Activated naive CD8-positive, alpha-beta T cell treated with anti-CD3 and anti-CD28 coated beads, Interleukin-2, amount 10 ng/mL, durations not matched to agents 7 days and 5 days (primary cell): ENCODE data around the gene OBI1. TPM values are rescaled to one million over a fixed set of nuclear protein-coding genes. Genes with fewer than 3 reads are reported as not detected.

Experiments used
- ATAC-seq: fragments of 150-1000 bp; cut with Tn5 transposase; one replicate; pipeline ENCODE4 v1.10.0; 2021; ENCODE audit warnings: low read depth, moderate library complexity
- POLR2A ChIA-PET: fragments of 350-600 bp; sonication (Branson Sonifier 250); formaldehyde crosslinking; loops from one replicate; lab custom pipeline; 2021; ENCODE audit warnings: antibody characterized with exemption; lab: Charles Lee
- DNase-seq: peaks from one replicate; pipeline ENCODE4 v3.0.0; 2021
- H3K27ac Mint-ChIP-seq: one replicate; pipeline ENCODE4 v1.8.0; 2022; ENCODE audit warnings: mild to moderate bottlenecking, mixed read lengths
- H3K27me3 Mint-ChIP-seq: one replicate; pipeline ENCODE4 v1.8.0; 2022; ENCODE audit warnings: mild to moderate bottlenecking, moderate library complexity, mixed read lengths
- H3K36me3 Mint-ChIP-seq: one replicate; pipeline ENCODE4 v1.8.0; 2021; ENCODE audit warnings: mild to moderate bottlenecking, mixed read lengths
- H3K4me1 Mint-ChIP-seq: one replicate; pipeline ENCODE4 v1.8.0; 2021; ENCODE audit warnings: mixed read lengths
- H3K4me3 Mint-ChIP-seq: one replicate; pipeline ENCODE4 v1.8.0; 2022; ENCODE audit warnings: mild to moderate bottlenecking, moderate library complexity, mixed read lengths
- H3K9me3 Mint-ChIP-seq: one replicate; pipeline ENCODE4 v1.8.0; 2021; ENCODE audit warnings: mixed read lengths
- total RNA-seq, 2 experiments: library from RNA; stranded (reverse); gene quantifications; one replicate each; pipeline ENCODE4 v1.2.3, GENCODE V29; 2021

Gene OBI1
- total RNA-seq, 2 experiments from 2014 or later: 17.5 to 17.8 TPM

GRCh38 chr13:78604782-78605611, 54.0 kb downstream of the OBI1 start:
- no peak for ATAC-seq
- POLR2A ChIA-PET: no interaction called here
- no peak for DNase-seq
- Mint-ChIP-seq H3K4me1 (peaks cover 28% of the 10 kb centered on the region), H3K36me3 (peaks cover 2% of the 10 kb centered on the region), H3K27me3 (peaks cover 87% of the 10 kb centered on the region), H3K4me3 (no peak overlapping the region), H3K27ac (no peak overlapping the region), H3K9me3 (no peaks in the 10 kb centered on the region)

GRCh38 chr13:78603240-78603957, 55.6 kb downstream of the OBI1 start, which contains the start of gene POU4F1:
Gene POU4F1 (minus strand): TSS chr13:78603552. CDS start chr13:78603326, 226 bp downstream.
- peak; percentile 74 for DNase-seq
- peaks cover 90% of the 10 kb centered on the region for H3K27me3 Mint-ChIP-seq
- peaks cover 25% of the 10 kb centered on the region for H3K4me1 Mint-ChIP-seq
- ATAC-seq: peak; percentile 87
- POLR2A ChIA-PET: no interaction called here
- no peaks in the 10 kb centered on the region for H3K9me3 Mint-ChIP-seq
- H3K4me3 Mint-ChIP-seq: peak within 1 kb of the TSS; percentile 84
- H3K27ac Mint-ChIP-seq: peak within 1 kb of the TSS; percentile 85
- H3K36me3 Mint-ChIP-seq: peaks cover 2% of the 10 kb centered on the region

- H3K27me3 Mint-ChIP-seq: peaks cover 88% of the 10 kb centered on the region
- ATAC-seq: peak; percentile 14
- peaks cover 2% of the 10 kb centered on the region for H3K36me3 Mint-ChIP-seq
- no peaks in the 10 kb centered on the region for H3K9me3 Mint-ChIP-seq
- POLR2A ChIA-PET: no interaction called here
- no peak for DNase-seq
- peak overlapping the region; percentile 84 for H3K4me3 Mint-ChIP-seq
- peaks cover 21% of the 10 kb centered on the region for H3K4me1 Mint-ChIP-seq
- peak overlapping the region; percentile 85 for H3K27ac Mint-ChIP-seq
Observed at GRCh38 chr13:78602561-78603239, 56.3 kb downstream of the OBI1 start.

GRCh38 chr13:78601874-78602560, 56.9 kb downstream of the OBI1 start:
- peaks cover 88% of the 10 kb centered on the region for H3K27me3 Mint-ChIP-seq
- ATAC-seq (no peak), DNase-seq (peak; percentile 42)
- peaks cover 2% of the 10 kb centered on the region for H3K36me3 Mint-ChIP-seq
- H3K4me3 Mint-ChIP-seq: peak overlapping the region; percentile 84
- POLR2A ChIA-PET: no interaction called here
- no peaks in the 10 kb centered on the region for H3K9me3 Mint-ChIP-seq
- peak overlapping the region; percentile 85 for H3K27ac Mint-ChIP-seq
- H3K4me1 Mint-ChIP-seq: peaks cover 21% of the 10 kb centered on the region

GRCh38 chr13:78601124-78601873, 57.7 kb downstream of the OBI1 start:
- H3K4me3 Mint-ChIP-seq: peak overlapping the region; percentile 22
- DNase-seq (peak; percentile 46), ATAC-seq (peak; percentile 9)
- peak overlapping the region; percentile 34 for H3K27ac Mint-ChIP-seq
- peaks cover 2% of the 10 kb centered on the region for H3K36me3 Mint-ChIP-seq
- no peaks in the 10 kb centered on the region for H3K9me3 Mint-ChIP-seq
- H3K27me3 Mint-ChIP-seq: peaks cover 88% of the 10 kb centered on the region
- POLR2A ChIA-PET: no interaction called here
- H3K4me1 Mint-ChIP-seq: peaks cover 21% of the 10 kb centered on the region

GRCh38 chr13:78600280-78600883, 58.6 kb downstream of the OBI1 start:
- no peaks in the 10 kb centered on the region for H3K9me3 Mint-ChIP-seq
- POLR2A ChIA-PET: no interaction called here
- peak overlapping the region; percentile 5 for H3K27ac Mint-ChIP-seq

GRCh38 chr13:78599645-78600279, 59.2 kb downstream of the OBI1 start:
- POLR2A ChIA-PET: no interaction called here
- Mint-ChIP-seq H3K4me3 (no peak overlapping the region), H3K9me3 (no peaks in the 10 kb centered on the region), H3K36me3 (peaks cover 2% of the 10 kb centered on the region), H3K27me3 (peaks cover 85% of the 10 kb centered on the region), H3K4me1 (peaks cover 17% of the 10 kb centered on the region), H3K27ac (no peak overlapping the region)
- DNase-seq (no peak), ATAC-seq (no peak)

More at GRCh38 chr13:78600280-78600883, 58.6 kb downstream of the OBI1 start:
- Mint-ChIP-seq H3K4me3 (no peak overlapping the region), H3K36me3 (peaks cover 2% of the 10 kb centered on the region), H3K4me1 (peaks cover 17% of the 10 kb centered on the region), H3K27me3 (peaks cover 85% of the 10 kb centered on the region)
- DNase-seq (no peak), ATAC-seq (no peak)

- Mint-ChIP-seq H3K27me3 (peaks cover 85% of the 10 kb centered on the region), H3K27ac (no peak overlapping the region), H3K36me3 (peaks cover 2% of the 10 kb centered on the region), H3K4me3 (no peak overlapping the region), H3K4me1 (peaks cover 15% of the 10 kb centered on the region), H3K9me3 (no peaks in the 10 kb centered on the region)
- POLR2A ChIA-PET: no interaction called here
- DNase-seq: no peak
- no peak for ATAC-seq
Observed at GRCh38 chr13:78598966-78599644, 59.9 kb downstream of the OBI1 start.

- Mint-ChIP-seq H3K9me3 (no peaks in the 10 kb centered on the region), H3K4me1 (peaks cover 11% of the 10 kb centered on the region), H3K27ac (no peak overlapping the region), H3K4me3 (no peak overlapping the region), H3K27me3 (peaks cover 86% of the 10 kb centered on the region), H3K36me3 (peaks cover 2% of the 10 kb centered on the region)
- POLR2A ChIA-PET: no interaction called here
- no peak for ATAC-seq
- DNase-seq: no peak
Observed at GRCh38 chr13:78598116-78598781, 60.7 kb downstream of the OBI1 start.

- H3K4me3 Mint-ChIP-seq: no peak overlapping the region
- peaks cover 8% of the 10 kb centered on the region for H3K4me1 Mint-ChIP-seq
- no peak overlapping the region for H3K27ac Mint-ChIP-seq
- peaks cover 89% of the 10 kb centered on the region for H3K27me3 Mint-ChIP-seq
- POLR2A ChIA-PET: no interaction called here
- H3K9me3 Mint-ChIP-seq: no peaks in the 10 kb centered on the region
- no peak for ATAC-seq
- H3K36me3 Mint-ChIP-seq: peaks cover under 1% of the 10 kb centered on the region
- no peak for DNase-seq
Observed at GRCh38 chr13:78597602-78597932, 61.4 kb downstream of the OBI1 start.
